HepG2 (cell line): Measurements from ENCODE around the gene GJD4. TPM values are rescaled to one million over a fixed set of nuclear protein-coding genes. Genes with fewer than 3 reads are reported as not detected.

Source experiments
- ATAC-seq: fragments of 200-7000 bp; cut with Tn5 transposase; 3 replicates; pipeline ENCODE4 v1.9.1; 2020; ENCODE audit warnings: mild to moderate bottlenecking, moderate library complexity
- BruUV-seq: library from RNA; stranded (reverse); fragments of 400-500 nt; replicated peaks from 2 replicates; lab custom pipeline; 2021; lab: Mats Ljungman, UMichigan
- CTCF ChIA-PET: fragments of 300-600 bp; formaldehyde crosslinking; extraction: SDS; loops from one replicate; lab custom pipeline; 2021; ENCODE audit warnings: low total read pairs, inconsistent platforms, low intra/inter-chr PET ratio; lab: Yijun Ruan, JAX
- POLR2A ChIA-PET: fragments of 350-600 bp; sonication (Branson Sonifier 250); formaldehyde crosslinking; loops from one replicate; lab custom pipeline; 2020; ENCODE audit warnings: antibody characterized with exemption, inconsistent platforms; lab: Yijun Ruan, JAX
- DNase-seq: peaks from one replicate; pipeline ENCODE4 v3.0.0-alpha.2; 2015; ENCODE audit warnings: low spot score
- FAIRE-seq: peaks from 3 replicates; lab custom pipeline; 2011; peaks lifted over from hg19 to GRCh38; lab: Jason Lieb, UNC
- H2AFZ ChIP-seq: one replicate; pipeline ENCODE4 v1.6.1; 2011; ENCODE audit warnings: low read length, inconsistent platforms
- H3K27ac ChIP-seq: fragments of 300-600 bp; 3 replicates; pipeline ENCODE4 v1.8.0; 2011; ENCODE audit warnings: mixed run types, mild to moderate bottlenecking, mixed read lengths, low read length, inconsistent platforms; ENCODE audit not compliant: insufficient read depth; ENCODE audit errors: extremely low read length
- H3K27me3 ChIP-seq, 2 experiments: fragments of 200-600 bp in 1 of 2; 2 replicates in 1 of 2; 3 replicates in 1 of 2; pipeline versions ENCODE4 v1.6.0 to v1.8.0; 2011; ENCODE audit warnings: low read length in 2 of 2, mild to moderate bottlenecking in 2 of 2, moderate library complexity in 2 of 2, inconsistent platforms in 1 of 2; ENCODE audit not compliant: insufficient read depth in 2 of 2, control insufficient read depth in 1 of 2
- H3K36me3 ChIP-seq, 2 experiments: fragments of 200-600 bp in 1 of 2; replicated peaks in 1 of 2; 2 replicates in 1 of 2; 3 replicates in 1 of 2; pipeline versions ENCODE4 v1.5.1 to v1.8.0; 2011; ENCODE audit warnings: low read length in 2 of 2, inconsistent platforms in 1 of 2; ENCODE audit not compliant: insufficient read depth in 2 of 2, control insufficient read depth in 1 of 2
- H3K4me1 ChIP-seq: 2 replicates; pipeline ENCODE4 v1.5.1; 2012; ENCODE audit warnings: low read length, inconsistent platforms; ENCODE audit not compliant: insufficient read depth
- H3K4me2 ChIP-seq: 2 replicates; pipeline ENCODE4 v1.6.0; 2011; ENCODE audit warnings: low read depth, low read length, inconsistent platforms
- H3K4me3 ChIP-seq, 3 experiments: fragments of 200-600 bp in 1 of 3; sonication (generic), shearing (Covaris generic) in 1 of 3; replicated peaks in 1 of 3; 2 replicates each; pipeline ENCODE4 v1.5.1; 2011 to 2016; ENCODE audit warnings: low read length in 3 of 3, inconsistent platforms in 2 of 3, low read depth in 2 of 3, mild to moderate bottlenecking in 2 of 3, control low read depth in 1 of 3, mixed read lengths in 1 of 3; ENCODE audit not compliant: insufficient read depth in 1 of 3
- H3K79me2 ChIP-seq: one replicate; pipeline ENCODE4 v1.6.1; 2011; ENCODE audit warnings: low read length, inconsistent platforms; ENCODE audit not compliant: insufficient read depth
- H3K9ac ChIP-seq: 2 replicates; pipeline ENCODE4 v1.6.0; 2011; ENCODE audit warnings: mild to moderate bottlenecking, low read depth, low read length, inconsistent platforms; ENCODE audit not compliant: insufficient read depth
- H3K9me3 ChIP-seq: 2 replicates; pipeline ENCODE4 v1.5.1; 2012; ENCODE audit warnings: mild to moderate bottlenecking, low read length
- H4K20me1 ChIP-seq: 2 replicates; pipeline ENCODE4 v1.6.0; 2011; ENCODE audit warnings: inconsistent platforms, mild to moderate bottlenecking, low read length, moderate library complexity; ENCODE audit not compliant: insufficient read depth
- ARNT2 ChIP-seq: sonication (generic); formaldehyde crosslinking; IDR thresholded peaks from 2 replicates; pipeline ENCODE4 v1.8.0; 2022; ENCODE audit warnings: mild to moderate bottlenecking, low read depth, missing genetic modification reagents, moderate library complexity
- CHD2 ChIP-seq: IDR thresholded peaks from 2 replicates; pipeline ENCODE4 v1.6.1; 2011; ENCODE audit warnings: low read depth, low read length, improper control_type of control experiment
- DPF2 ChIP-seq: sonication (generic); formaldehyde crosslinking; IDR thresholded peaks from 2 replicates; pipeline ENCODE4 v1.4.0; 2020; ENCODE audit warnings: mild to moderate bottlenecking, low read depth, missing genetic modification reagents, borderline replicate concordance
- GATAD2A ChIP-seq: IDR thresholded peaks from 2 replicates; pipeline ENCODE4 v1.6.1; 2016
- NR2F6 ChIP-seq, 2 experiments: IDR thresholded peaks; 2 replicates each; pipeline ENCODE4 v1.6.1; 2016; ENCODE audit warnings: antibody characterized with exemption in 1 of 2, mild to moderate bottlenecking in 1 of 2
- PHF20 ChIP-seq: sonication (generic); formaldehyde crosslinking; IDR thresholded peaks from 2 replicates; pipeline ENCODE4 v1.5.0; 2020; ENCODE audit warnings: mild to moderate bottlenecking, missing genetic modification reagents
- REXO4 ChIP-seq: sonication (generic); formaldehyde crosslinking; IDR thresholded peaks from 2 replicates; pipeline ENCODE4 v1.8.0; 2022; ENCODE audit warnings: missing genetic modification reagents, mild to moderate bottlenecking, borderline replicate concordance
- SETDB1 ChIP-seq: sonication (generic); formaldehyde crosslinking; IDR thresholded peaks from 2 replicates; pipeline ENCODE4 v1.5.1; 2020; ENCODE audit warnings: missing genetic modification reagents, mild to moderate bottlenecking, borderline replicate concordance
- SMARCE1 ChIP-seq: fragments of 450-650 bp; IDR thresholded peaks from 2 replicates; pipeline ENCODE4 v1.6.1; 2017; ENCODE audit warnings: borderline replicate concordance
- UBTF ChIP-seq: sonication (generic); formaldehyde crosslinking; IDR thresholded peaks from 2 replicates; pipeline ENCODE4 v1.4.0; 2020; ENCODE audit warnings: mild to moderate bottlenecking, missing genetic modification reagents
- ZNF282 ChIP-seq: fragments of 450-650 bp; IDR thresholded peaks from 2 replicates; pipeline ENCODE4 v1.6.1; 2018; ENCODE audit not compliant: partially characterized antibody
- ZNF672 ChIP-seq: sonication (generic); formaldehyde crosslinking; IDR thresholded peaks from 2 replicates; pipeline ENCODE4 v1.8.1; 2022; ENCODE audit warnings: missing genetic modification reagents
- ZNF746 ChIP-seq: sonication (generic); formaldehyde crosslinking; IDR thresholded peaks from 2 replicates; pipeline ENCODE4 v1.8.0; 2022; ENCODE audit warnings: mild to moderate bottlenecking, missing genetic modification reagents
- WGBS: methylation state at CpG from one replicate; pipeline ENCODE4 v1.1.6; 2017; ENCODE audit warnings: low lambda C conversion rate; 5-methylcytosine and 5-hydroxymethylcytosine counted together
- in situ Hi-C: cut with HindIII; loops from 2 replicates; pipeline ENCODE4 v1.10.0; 2017; ENCODE audit warnings: low pct_unique_long_range_greater_than_20kb; ENCODE audit not compliant: extremely low pct_ligation_motif_present
- intact Hi-C: fragments of 100-400 bp; cut with micrococcal nuclease; formaldehyde crosslinking; loops from one replicate; pipeline ENCODE4 v1.10.0; 2022; ENCODE audit not compliant: unreplicated experiment
- polyA plus RNA-seq, 8 experiments: library from polyadenylated mRNA; depleted of rRNA in 3 of 8; stranded (reverse) in 7 of 8; unstranded in 1 of 8; fragments of >200 nt; fragmentation: Illumina TruSeq in 4 of 8; extraction: Trizol in 4 of 8; gene quantifications; 2 replicates each; pipeline versions ENCODE4 v1.2.1 to v1.2.3, GENCODE V29; 2011 to 2016; ENCODE audit warnings: low read depth in 4 of 8, missing spikeins in 1 of 8, mixed read lengths in 1 of 8; ENCODE audit not compliant: insufficient read depth in 1 of 8
- total RNA-seq, 5 experiments: library from RNA; depleted of rRNA; stranded (reverse); fragments of >200 nt; fragmentation: Illumina TruSeq; extraction: Trizol; gene quantifications; 2 replicates each; pipeline ENCODE4 v1.2.3, GENCODE V29; 2016; ENCODE audit warnings: low read depth in 1 of 5

Gene GJD4
- total and polyA plus RNA-seq, 2 of the 13 experiments (the other 11 are each of a cell fraction or from before 2014, with no cell fraction given): not detected

GRCh38 chr10:35612385-35613106 lies 7.4 kb downstream of the GJD4 start (continued):
- TF ChIP-seq CHD2 (no peak), GATAD2A (CRISPR knock-in tag) (peak; percentile 46), ZNF746 (CRISPR knock-in tag) (no peak), PHF20 (CRISPR knock-in tag) (no peak), SETDB1 (CRISPR knock-in tag) (no peak), REXO4 (CRISPR knock-in tag) (no peak), NR2F6 (IDR thresholded peaks at IDR 0.05) (peak; percentile 52), NR2F6 (CRISPR knock-in tag; IDR thresholded peaks at IDR 0.05) (peak; percentile 61; the same call in 1 of the 2 replicates), UBTF (CRISPR knock-in tag) (no peak), ARNT2 (CRISPR knock-in tag) (no peak), SMARCE1 (no peak), ZNF672 (no peak)

- peak overlapping the region; percentile 62 for H3K4me2 ChIP-seq
- H3K27me3 ChIP-seq: no peaks in the 10 kb centered on the region
- ChIA-PET POLR2A (no interaction called here), CTCF (no interaction called here)
- no TSS peak for BruUV-seq
- no peaks in the 10 kb centered on the region for H3K79me2 ChIP-seq
- H3K4me3 ChIP-seq: no peak overlapping the region
- peak; percentile 43 for ATAC-seq
- TF ChIP-seq DPF2 (CRISPR knock-in tag): 0 out of 2 replicates have a peak, but pooled peaks have one; percentile 2
- TF ChIP-seq ZNF282: no peak
- no peaks in the 10 kb centered on the region for H4K20me1 ChIP-seq
- no peak overlapping the region for H3K9ac ChIP-seq
- 0 out of 2 replicates have a peak, but pooled peaks cover 7% of the 10 kb centered on the region for H3K9me3 ChIP-seq
- H3K36me3 ChIP-seq: no peaks in the 10 kb centered on the region
- in situ Hi-C loops (no loop called here), intact Hi-C loops (no loop called here)
- no peak for DNase-seq
- H3K4me1 ChIP-seq: peaks cover 33% of the 10 kb centered on the region
- no peak for FAIRE-seq
- no peak overlapping the region for H3K27ac ChIP-seq
- no peak overlapping the region for H2AFZ ChIP-seq
- 9% methylated on average over 2 of the region's 2 CpGs for WGBS
Observed at GRCh38 chr10:35613107-35613440, 7.9 kb downstream of the GJD4 start.
